SK-N-MC (cell line): ENCODE data around the gene TMEM182.

Experiments
- EZH2 ChIP-seq: fragments of 200-600 bp; sonication (generic); IDR thresholded peaks from one replicate; pipeline ENCODE4 v1.6.1; 2017; ENCODE audit warnings: antibody characterized with exemption
- POLR2AphosphoS5 ChIP-seq: IDR thresholded peaks from 2 replicates; pipeline ENCODE4 v1.6.1; 2012; ENCODE audit warnings: mild to moderate bottlenecking, low read depth, low read length, borderline replicate concordance

GRCh38 chr2:102726128-102727087, 35.4 kb upstream of the TMEM182 start:
- TF ChIP-seq POLR2AphosphoS5 (no peak), EZH2 (no peak)
